Ureter (tissue), 1 donor: Measurements from ENCODE around the gene RNF32. TPM values are rescaled to one million over a fixed set of nuclear protein-coding genes. Genes with fewer than 3 reads are reported as not detected.
"Not testable (repeated sequence)": the region's sequence is repeated elsewhere in the genome, so short reads cannot be mapped to it uniquely, and the experiment has no call there.

Source experiments
- DNase-seq: peaks from one replicate; pipeline ENCODE4 v3.0.0-alpha.2; 2020; ENCODE audit warnings: low spot score
- total RNA-seq: library from RNA; stranded (reverse); gene quantifications from one replicate; pipeline ENCODE4 v1.2.4, GENCODE V29; 2023
- donor health status: DM: yes; HTN: yes; CAD: no.

Gene RNF32
- total RNA-seq, 1 donor from 2014 or later = 1.4 TPM

- DNase-seq = no peak
These were observed 35.1 kb downstream of the RNF32 start for GRCh38 chr7:156675721-156676120.

DNA sequence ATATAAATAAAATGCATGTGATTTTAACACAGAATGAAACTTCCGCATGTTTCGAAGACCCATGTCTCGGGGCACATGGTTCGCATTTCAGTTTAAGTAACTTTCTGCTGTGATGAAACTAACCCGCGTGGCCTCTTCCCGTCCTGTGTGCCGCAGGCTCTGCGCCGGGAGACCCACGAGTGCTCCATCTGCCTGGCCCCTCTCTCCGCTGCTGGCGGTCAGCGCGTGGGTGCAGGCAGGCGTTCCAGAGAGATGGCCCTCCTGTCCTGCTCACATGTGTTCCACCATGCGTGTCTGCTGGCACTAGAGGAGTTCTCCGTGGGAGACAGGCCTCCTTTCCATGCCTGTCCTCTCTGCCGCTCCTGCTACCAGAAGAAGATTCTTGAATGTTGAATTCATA, 35.7 kb downstream of the RNF32 start:
- no peak for DNase-seq

GRCh38 chr7:156677374-156678054, 36.9 kb downstream of the RNF32 start:
- no peak for DNase-seq

GRCh38 chr7:156680281-156680680, 39.7 kb downstream of the RNF32 start:
- DNase-seq = no peak

DNA sequence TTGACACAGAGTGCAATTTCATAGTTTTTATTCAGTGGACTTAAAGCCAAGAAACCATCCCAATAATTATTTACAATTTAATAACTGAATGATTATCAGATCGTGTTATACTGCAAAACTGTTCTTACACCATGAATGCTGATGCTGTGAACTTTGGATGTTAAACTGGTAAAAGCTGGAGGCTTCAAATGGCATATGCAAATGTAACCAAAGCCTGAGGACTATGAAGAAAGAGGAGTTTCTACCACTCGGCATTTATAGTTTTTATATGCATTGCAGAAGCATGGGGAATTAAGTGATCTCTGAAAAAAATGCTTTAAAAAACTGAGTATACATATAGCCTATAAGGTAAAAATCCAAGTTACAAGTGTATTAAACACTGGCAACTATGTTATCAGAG, 42.4 kb downstream of the RNF32 start:
- DNase-seq = no peak

DNA sequence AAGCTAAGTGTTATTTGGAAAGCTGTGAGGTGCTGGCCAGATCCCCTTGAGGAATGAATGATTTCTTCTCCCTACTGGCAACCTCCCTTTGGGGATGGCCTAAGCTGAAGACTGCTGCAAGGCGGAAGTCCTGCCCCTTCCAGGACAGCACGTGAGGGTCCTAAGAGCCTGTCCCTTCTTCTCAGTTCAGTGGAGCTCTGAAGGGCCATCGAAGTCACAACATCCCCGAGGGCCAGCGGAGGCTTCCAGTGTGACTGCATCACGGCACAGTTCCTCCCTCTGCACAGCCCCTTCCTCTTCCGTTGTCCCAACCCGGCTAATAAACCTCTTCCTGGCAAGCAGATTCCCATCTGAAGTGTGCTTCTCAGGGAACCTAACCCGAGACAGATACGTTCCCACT, 43.7 kb downstream of the RNF32 start:
- DNase-seq = no peak

DNA sequence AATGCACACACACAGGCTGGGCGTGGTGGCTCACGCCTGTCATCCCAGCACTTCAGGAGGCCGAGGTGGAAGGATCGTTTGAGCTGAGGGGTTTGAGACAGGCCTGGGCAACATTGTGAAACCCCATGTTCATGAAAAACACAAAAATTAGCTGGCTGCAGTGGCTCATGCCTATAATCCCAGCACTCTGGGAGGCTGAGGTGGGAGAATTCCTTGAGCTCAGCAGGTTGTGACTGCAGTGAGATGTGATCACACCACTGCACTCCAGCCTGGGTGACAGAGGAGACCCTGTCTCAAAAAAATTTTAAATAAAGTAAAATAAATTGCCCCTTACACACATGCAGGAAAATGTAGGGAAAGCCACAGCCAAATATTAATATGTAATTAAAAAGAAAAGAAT, 44.1 kb downstream of the RNF32 start:
- no peak for DNase-seq

GRCh38 chr7:156691764-156692163, 51.2 kb downstream of the RNF32 start:
- DNase-seq = no peak

GRCh38 chr7:156692849-156693248, 52.3 kb downstream of the RNF32 start:
- DNase-seq = no peak

DNA sequence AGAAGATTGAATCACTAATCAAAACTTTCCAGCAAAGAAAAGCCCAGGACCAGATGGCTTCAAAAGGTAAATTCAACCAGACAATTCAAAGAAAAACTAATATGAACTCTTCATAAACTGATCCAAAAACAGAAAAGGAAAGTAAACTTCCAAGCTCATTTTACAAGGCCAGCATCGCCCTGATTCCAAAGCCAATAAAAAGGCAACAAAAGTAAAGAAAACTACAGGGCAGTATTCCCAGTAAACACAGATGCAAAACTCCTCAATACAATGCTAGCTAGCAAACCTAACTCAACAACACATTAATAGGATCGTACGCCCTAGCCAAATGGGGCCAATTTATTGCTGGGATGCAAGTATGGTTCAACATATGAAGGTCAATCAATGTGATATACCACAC, 53.1 kb downstream of the RNF32 start:
- DNase-seq = no peak

- DNase-seq = not testable (repeated sequence)
These were observed 56.7 kb downstream of the RNF32 start for GRCh38 chr7:156697283-156697682.

GRCh38 chr7:156698512-156698911, 57.9 kb downstream of the RNF32 start:
- not testable (repeated sequence) for DNase-seq

- not testable (repeated sequence) for DNase-seq
These were observed 61.2 kb downstream of the RNF32 start for GRCh38 chr7:156701787-156702186.

GRCh38 chr7:156702399-156702798, 61.8 kb downstream of the RNF32 start:
- no peak for DNase-seq

- no peak for DNase-seq
These were observed 62.6 kb downstream of the RNF32 start for GRCh38 chr7:156703209-156703608.

GRCh38 chr7:156703773-156704482, 63.4 kb downstream of the RNF32 start:
- DNase-seq = no peak

GRCh38 chr7:156722043-156722826, 81.7 kb downstream of the RNF32 start:
- DNase-seq = no peak

DNA sequence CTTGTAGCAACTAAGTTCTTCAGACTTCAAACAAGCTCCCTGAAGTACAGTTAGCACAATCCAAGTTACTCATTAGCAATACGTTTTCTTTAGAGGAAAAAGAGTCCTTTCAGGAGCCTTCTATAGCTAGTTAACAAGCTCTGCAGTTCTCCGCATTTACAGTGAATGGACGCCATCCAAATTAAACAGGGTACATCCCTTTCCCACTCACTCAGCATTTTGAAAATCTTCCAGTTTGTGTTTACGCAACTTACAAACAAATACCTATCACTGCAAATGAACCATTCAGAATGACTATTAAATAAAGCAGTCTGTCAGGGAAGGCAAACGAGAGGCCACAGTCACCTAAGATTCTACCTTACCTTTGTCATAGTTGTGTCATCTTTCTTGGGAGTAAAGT, 84.5 kb downstream of the RNF32 start:
- no peak for DNase-seq

DNA sequence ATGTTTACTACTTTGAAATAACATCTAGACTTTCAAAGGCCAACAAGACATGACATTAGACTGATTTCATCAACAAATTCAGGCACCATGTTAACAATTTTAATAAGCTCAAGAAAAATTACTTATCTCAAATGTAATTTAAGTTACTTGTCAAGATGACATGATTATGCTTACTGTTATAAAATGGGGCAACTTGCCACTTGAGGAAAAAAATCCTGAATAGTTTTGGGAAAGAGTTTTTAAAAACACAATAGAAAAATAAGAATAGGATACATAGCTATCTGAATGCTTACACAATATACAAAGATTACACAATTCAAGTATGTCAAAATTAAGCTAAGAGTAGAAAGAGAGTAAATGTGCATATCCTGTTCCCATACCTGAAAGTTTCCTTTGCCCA, 85.4 kb downstream of the RNF32 start:
- no peak for DNase-seq
